H1 (cell line): ENCODE data around the gene ASB6. TPM values are rescaled to one million over a fixed set of nuclear protein-coding genes. Genes with fewer than 3 reads are reported as not detected.

Experiments
- CBX8 ChIP-seq: fragments of 300-800, 300-1000 bp; sonication (generic); IDR thresholded peaks from 2 replicates; pipeline ENCODE4 v1.7.1; 2016; ENCODE audit warnings: low read depth, low read length, borderline replicate concordance
- GABPA ChIP-seq: IDR thresholded peaks from 2 replicates; pipeline ENCODE4 v1.6.1; 2011; ENCODE audit warnings: mild to moderate bottlenecking, low read length, moderate library complexity, borderline replicate concordance; ENCODE audit not compliant: insufficient read depth
- polyA plus RNA-seq, 7 experiments: library from polyadenylated mRNA; depleted of rRNA in 3 of 7; stranded (reverse) in 5 of 7; unstranded in 2 of 7; fragments of >200 nt in 5 of 7; fragments of 200-250 nt in 2 of 7; gene quantifications; 1 replicate in 5 of 7; 2 replicates in 1 of 7; 4 replicates in 1 of 7; pipeline versions ENCODE4 v1.2.1 to v1.2.3, GENCODE V29; 2011 to 2013; ENCODE audit warnings: missing spikeins in 2 of 7, mixed read lengths in 2 of 7
- total RNA-seq: library from RNA; stranded (reverse); fragmentation: NEBNext Ultra II Directional; extraction: Animal tissue kit (Norgen Biotek cat#: 25700); gene quantifications from 2 replicates; pipeline ENCODE4 v1.2.1, GENCODE V29; 2021

The ASB6 gene
- total and polyA plus RNA-seq, 2 of the 8 experiments (the other 6 are each of a cell fraction or from before 2014, with no cell fraction given) = 14.0 to 17.3 TPM

DNA sequence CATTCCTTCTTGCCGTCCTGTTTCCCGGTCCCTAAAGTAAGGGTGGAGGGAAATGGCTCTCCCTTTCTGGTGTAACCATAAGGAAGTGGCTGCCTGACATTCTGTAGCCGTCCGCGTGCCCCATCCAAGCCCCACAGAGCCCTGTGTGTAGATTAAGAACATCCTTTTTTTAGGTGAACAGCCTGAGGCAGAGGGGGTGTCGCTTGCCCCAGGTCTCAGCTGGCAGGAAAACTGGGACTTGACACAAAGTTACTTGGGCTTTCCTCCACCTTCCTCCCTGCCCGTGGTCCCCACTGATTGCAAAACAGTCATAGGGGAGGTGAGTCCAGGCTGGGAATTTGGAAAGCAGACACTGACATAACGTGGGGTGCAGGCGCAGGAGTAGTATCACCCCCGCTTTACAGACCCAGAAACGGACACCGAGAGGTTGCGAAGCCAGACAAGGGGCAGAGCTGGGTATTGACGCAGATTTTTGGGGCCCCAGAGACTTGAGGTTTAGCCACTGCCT lies 43.8 kb downstream of the ASB6 start (continued):
- TF ChIP-seq GABPA (no peak), CBX8 (no peak)
